Epithelial cell of esophagus (primary cell): ENCODE measurements around the gene PROB1.

Source experiments
- DNase-seq: peaks from one replicate; pipeline ENCODE4 v3.0.0; 2010; ENCODE audit warnings: low read depth
- H3K4me3 ChIP-seq: 2 replicates; pipeline ENCODE4 v1.5.1; 2011; ENCODE audit warnings: mild to moderate bottlenecking, low read length, control low read depth
- TF ChIP-seq, protein P1 (sequence below): IDR thresholded peaks from 2 replicates; pipeline ENCODE4 v1.5.1; 2011; ENCODE audit warnings: low read depth, mild to moderate bottlenecking, low read length, control low read depth, inconsistent platforms; ENCODE audit not compliant: insufficient read depth; ENCODE audit errors: missing control alignments

The PROB1 gene

DNA sequence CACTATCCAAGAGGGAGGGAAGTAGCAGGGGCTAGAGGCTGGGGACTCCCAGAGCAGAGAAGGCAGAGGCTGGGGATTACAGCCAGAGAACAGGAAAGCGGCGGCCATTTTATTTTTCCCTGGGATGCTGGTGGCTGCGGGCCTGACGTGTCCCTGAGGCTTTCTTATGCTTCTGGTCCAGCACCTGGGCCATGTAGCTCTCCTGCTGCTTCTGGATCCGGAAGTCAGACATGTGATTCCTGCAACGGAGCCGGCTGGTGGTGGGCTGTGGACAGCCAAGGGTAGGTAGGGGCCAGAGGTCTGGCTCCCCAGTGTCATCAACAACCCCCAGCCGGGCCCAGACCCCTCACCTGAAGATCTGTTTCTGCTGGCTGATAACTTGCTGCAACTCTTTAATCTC is 1.8 kb upstream of the PROB1 start:
- DNase-seq, result no peak
- no peak overlapping the region for H3K4me3 ChIP-seq
- TF ChIP-seq, protein P1, sequence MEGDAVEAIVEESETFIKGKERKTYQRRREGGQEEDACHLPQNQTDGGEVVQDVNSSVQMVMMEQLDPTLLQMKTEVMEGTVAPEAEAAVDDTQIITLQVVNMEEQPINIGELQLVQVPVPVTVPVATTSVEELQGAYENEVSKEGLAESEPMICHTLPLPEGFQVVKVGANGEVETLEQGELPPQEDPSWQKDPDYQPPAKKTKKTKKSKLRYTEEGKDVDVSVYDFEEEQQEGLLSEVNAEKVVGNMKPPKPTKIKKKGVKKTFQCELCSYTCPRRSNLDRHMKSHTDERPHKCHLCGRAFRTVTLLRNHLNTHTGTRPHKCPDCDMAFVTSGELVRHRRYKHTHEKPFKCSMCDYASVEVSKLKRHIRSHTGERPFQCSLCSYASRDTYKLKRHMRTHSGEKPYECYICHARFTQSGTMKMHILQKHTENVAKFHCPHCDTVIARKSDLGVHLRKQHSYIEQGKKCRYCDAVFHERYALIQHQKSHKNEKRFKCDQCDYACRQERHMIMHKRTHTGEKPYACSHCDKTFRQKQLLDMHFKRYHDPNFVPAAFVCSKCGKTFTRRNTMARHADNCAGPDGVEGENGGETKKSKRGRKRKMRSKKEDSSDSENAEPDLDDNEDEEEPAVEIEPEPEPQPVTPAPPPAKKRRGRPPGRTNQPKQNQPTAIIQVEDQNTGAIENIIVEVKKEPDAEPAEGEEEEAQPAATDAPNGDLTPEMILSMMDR, result no peak

DNA sequence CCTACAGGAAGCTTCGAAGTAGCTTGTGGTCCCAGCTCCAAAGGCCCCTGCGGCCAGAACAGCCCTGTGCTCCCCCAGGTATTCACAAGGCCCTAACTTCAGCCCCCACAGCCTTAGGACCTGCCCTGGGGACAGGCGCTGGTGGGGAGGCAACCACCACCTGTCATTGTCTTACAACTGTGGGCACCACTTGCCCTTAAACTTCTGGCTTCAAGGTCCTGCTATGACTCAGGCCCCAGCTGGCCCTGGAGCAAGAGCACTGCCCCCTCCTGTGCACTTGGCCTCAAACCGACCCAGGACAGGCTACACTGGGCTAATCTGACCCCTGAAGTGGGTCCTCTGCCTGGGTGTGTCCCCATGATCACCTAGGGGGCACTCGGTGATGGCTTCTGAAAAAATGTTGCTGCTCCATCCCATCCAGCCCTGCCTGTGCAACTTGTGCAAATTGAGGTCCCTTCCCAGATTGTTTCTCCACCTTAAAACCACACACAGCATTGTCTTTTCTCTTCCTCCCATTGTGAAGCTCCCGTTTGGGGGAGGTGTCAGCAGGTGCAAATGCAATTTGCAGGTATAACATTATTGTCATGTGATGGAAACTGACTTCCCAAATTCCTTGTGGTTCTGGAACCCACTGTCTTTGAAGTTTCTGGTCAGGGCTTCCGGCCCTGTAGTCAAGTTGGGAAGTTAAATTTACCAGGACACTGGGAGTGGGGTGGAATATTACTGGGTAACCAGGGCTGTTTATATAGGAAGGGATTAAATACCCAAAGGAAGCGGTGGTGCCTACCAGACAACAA is 1.1 kb upstream of the PROB1 start:
- TF ChIP-seq, protein P1, result no peak

DNA sequence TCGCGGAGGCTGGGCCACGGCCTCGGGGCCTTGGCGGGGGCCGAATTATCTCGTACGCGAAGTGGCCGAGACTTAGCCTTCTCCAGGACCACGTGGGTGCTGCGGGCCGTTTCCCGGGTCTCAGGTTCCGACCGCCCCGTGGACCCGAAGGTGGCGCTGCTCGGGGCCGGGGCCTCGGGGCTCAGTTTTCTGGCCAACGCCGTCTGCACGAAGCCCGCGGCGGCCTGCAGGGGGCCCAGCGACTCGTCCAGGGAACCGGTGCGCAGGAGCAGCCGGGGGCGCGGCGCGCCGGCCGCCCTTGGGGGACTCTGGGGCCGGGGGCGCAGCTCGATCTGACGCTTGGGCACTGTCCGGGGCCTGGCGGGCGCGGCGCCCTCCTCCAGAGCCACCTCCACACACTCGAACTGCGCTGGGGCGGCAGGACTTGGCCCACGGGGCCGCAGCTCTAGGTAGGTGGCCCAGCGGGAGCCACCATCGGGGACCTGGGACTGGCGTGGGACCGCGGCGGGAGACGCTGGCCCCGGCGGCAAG is 716 bp downstream of the PROB1 start:
- TF ChIP-seq, protein P1, result no peak
- no peak for DNase-seq
- H3K4me3 ChIP-seq, result peak overlapping the region; percentile 42

More for the DNA sequence above, 1.1 kb upstream of the PROB1 start:
- H3K4me3 ChIP-seq, result no peak overlapping the region
- no peak for DNase-seq

DNA sequence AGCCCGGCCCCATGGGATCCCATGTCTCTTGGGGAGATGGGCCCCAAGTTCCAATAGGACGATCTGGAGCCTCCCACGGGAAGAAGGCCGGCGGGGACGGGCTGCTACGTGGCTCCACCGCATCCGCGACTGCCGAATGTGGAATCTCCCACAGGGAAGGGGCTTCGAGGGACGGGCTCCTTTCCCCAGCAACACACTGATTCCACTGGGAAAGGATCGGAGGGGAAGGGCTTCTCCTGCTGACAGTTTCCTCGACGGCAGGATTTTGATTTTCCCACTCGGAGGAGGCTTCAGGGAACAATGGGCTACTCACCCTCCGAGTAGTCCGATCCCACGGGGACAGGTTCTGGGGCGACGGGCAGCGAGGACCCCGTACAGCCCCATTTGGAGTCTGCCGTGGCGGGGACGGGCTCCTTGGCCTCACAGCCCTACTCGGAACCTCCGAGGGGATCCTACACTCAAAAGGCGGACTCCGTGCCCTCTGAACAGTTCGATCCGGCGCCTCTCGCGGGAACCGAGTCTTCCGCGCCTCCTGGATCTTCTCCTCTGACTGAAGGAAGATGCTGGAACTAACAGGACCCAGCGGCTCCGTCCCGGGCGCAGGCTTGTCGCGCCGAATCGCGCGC is 1.3 kb downstream of the PROB1 start:
- H3K4me3 ChIP-seq, result peak overlapping the region; percentile 42
- TF ChIP-seq, protein P1, result no peak
- DNase-seq, result no peak

DNA sequence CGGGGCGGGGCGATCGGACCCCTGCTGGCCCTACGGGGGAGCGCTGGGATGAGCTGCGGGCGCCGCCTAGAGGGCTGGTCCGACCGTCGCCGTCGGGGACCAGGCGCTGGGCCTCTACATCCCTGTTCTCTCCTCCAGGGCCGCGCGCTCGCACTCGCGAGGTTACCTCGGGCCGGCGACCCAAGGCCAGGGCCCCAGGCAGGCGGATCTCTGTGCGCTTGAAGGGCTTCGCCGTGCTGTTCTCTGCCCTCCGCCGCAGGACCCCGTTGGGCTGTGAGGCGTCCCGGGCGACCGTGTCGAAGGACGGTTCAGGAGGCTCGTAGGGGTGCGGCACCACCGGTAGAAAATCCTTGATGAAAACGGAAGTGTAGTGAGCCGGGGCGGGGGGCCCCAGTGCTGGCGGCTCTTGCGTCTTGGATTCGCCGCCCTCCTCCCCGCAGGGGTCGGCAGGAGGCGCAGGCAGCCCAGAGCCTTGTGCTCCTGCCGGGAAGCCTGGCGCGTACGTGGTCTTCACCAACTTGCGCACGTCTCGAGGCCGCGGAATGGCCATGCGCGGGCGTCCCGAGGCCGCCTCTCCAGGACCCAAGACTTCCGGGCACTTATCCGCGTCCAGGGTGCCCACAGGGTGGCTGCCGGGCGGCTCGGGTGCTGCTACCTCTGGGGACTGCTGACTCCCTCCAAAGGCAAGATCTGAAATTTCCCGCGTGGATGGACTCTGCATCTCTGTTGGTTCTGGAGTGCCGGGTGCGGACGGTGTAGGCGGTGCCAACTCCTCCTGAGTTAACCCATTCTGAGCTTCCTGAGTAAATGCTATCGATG is 2.0 kb downstream of the PROB1 start:
- TF ChIP-seq, protein P1, result peak; percentile 40

GRCh38 chr5:139392324-139392677 is 2.6 kb downstream of the PROB1 start:
- H3K4me3 ChIP-seq, result peak overlapping the region; percentile 29
- TF ChIP-seq, protein P1, result no peak
- no peak for DNase-seq

More for the DNA sequence above, 2.0 kb downstream of the PROB1 start:
- peak; percentile 80 for DNase-seq
- H3K4me3 ChIP-seq, result peak overlapping the region; percentile 42
